Activated T-cell treated with anti-CD3 and anti-CD28 coated beads, Interleukin-2, amount 50 U/mL, for 1 hour (primary cell): Measurements from ENCODE around the gene AXIN1.
"Not testable (repeated sequence)": the region's sequence is repeated elsewhere in the genome, so short reads cannot be mapped to it uniquely, and the experiment has no call there.

Experiments used
- DNase-seq: peaks from one replicate; pipeline ENCODE4 v3.0.0-alpha.2; 2020

AXIN1 gene

GRCh38 chr16:369275-369865 lies 16.8 kb upstream of the AXIN1 start:
- DNase-seq = no peak

DNA sequence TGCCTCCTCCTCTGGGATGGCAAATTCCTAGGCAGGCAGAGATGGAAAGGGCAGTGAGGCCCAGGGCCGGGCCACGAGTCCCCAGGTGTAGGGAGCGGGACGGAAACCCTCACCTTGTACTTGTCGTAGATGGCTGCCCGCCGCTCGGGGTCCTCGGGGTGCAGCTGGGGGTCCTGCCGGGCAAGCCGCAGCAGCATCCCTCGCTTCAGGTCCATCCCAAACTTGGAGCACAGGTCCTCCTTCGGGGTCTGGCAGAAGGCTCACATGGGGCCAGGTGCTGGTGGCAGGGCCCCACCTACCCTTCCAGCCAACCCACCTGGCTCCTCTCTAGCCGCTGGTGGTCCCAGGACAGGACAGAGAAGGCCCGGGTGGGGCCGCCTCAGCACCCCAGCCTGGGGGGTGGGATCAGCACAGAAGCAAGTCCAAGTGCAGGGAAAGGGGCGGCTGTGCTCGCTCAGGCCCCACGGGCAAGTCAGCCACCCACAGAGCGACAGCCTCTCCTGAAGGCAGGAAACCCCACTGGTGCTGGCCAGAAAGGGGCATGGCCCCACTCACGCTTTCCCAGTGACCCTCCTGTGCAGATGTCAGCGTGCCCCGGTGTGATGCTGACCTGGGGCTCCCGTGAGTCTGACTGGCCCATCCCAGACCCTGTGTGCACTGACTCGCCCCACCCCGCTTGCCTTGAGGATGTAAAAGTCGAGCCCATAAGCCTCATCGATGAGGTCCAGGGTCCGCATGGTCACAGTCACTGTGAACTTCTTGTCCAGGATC lies 16.1 kb upstream of the AXIN1 start:
- no peak for DNase-seq

DNA sequence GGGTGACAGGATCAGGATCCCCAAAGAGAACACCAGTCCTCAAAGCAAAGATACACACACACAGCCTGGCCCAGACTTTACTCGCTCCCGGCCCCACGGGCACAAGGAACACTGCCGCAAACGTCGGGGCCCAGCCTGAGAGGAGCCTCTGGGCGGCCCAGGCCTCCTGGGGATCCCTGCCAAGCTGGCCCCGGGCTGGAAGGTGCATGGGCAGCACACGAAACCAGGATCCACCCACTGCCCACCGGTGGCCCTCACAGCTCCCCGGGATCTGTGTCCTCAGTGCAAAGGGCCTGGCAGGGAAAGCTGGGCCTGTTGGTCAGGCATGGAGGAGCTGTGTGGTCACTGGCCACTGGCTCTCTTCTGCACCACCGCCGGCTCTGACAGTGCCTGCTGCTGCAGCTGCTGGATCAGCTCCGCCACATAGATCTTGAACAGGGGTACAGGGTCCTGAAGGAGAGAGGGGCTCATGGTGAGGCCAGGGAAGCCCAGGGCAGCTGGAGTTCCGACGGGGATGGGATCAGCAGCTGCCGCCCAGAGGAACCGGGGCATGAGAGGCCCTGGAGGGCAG lies 14.9 kb upstream of the AXIN1 start:
- no peak for DNase-seq

DNA sequence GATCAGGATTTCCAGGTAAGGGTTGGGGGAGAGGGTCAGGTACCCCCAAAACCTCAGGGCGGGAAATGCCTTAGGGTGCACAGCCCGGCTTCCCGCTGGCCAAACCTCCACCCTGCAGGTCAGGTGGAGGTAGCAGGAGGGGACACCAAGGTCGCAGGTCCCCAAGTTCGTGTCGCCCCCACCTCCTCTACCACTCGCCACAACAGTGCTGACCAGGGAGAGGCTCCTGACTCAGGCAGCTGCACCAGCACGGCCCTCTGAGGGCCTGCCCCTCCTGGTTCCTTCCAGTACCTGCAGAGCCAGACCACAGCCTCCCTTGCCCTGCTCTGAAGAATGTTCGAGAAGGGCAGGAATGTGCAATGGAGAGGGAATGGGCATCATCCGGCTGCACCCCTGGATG lies 14.0 kb upstream of the AXIN1 start:
- DNase-seq = no peak

DNA sequence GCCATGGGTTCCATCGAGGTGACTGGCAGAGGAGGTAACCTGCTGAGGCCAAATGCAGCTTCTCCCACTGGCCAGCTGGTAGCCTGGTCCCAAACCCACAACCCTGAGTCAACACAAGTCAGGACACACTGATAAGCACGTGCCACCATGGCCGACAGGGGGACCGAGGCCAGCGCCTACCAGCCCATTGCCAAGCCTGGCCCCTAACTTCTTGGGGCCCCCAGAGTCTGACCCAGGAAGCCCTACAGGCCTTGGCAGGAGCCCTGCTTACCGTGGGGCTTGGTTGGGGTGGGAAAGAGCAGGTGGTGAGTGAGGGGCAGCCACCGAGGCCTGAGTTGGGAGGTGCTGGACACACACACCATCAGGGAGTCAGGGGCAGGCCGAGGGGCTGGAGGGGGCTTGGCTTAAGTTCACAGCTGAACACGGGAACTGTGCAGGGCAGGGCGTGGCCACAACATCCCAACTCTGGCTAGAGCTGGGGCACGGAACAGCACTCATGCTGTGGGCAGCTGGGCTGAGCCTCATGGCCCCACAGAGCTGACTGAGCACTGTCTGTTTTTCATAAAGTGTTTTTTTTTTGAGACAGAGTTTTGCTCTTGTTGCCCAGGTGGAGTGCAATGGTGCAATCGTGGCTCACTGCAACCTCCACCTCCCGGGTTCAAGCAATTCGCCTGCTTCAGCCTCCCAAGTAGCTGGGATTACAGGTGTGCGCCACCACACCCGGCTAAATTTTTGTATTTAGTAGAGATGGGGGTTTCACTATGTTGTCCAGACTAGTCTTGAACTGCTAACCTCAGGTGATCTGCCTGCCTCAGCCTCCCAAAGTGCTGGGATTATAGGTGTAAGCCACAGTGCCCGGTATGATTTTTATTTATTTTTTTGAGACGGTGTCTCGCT lies 12.3 kb upstream of the AXIN1 start:
- DNase-seq = no peak

DNA sequence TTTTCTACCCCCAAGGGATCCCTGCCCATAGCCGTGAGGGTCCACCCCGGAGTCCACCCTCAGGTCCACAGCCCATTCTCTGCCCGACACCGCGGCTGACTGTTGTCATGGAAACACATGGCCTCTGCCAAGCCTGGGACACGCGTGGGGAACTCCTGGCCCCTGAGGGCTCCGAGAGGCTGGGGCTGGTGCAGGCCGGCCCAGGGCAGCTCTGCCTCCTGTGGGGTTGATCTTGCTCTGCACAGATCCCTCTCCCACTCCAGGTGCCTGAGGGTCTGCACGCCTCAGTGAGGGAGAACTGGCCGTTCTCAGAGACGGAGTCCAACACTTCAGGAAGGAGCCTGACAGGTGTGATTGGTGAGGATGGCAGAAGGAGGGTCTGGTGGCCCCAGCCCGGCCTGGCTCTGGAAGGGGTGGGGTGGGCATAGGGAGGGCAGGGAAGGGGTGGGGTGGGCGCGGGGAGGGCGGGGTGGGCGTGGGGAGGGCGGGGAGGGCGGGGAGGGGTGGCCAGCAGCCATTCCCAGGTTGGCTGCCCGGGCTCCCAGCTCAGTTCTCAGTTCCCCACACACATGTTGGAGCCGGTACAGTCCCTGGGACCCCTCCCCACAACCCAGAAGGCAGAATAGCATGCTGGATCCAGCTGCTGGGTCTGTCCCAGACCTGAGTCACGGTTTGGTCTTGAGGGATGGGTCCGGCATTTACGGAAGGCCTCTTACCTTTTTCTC lies 11.4 kb upstream of the AXIN1 start:
- no peak for DNase-seq

GRCh38 chr16:363110-363765 lies 10.7 kb upstream of the AXIN1 start:
- DNase-seq = no peak

DNA sequence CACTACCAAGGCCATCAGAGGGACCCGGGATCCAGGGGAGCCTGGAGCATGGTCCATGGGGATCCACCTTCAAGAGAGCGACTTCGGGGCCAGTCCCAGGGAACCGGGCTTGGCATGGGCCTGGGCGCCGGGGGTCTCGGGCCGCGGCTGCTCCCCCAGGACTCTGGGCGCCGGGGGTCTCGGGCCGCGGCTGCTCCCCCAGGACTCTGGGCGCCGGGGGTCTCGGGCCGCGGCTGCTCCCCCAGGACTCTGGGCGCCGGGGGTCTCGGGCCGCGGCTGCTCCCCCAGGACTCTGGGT lies 10.1 kb upstream of the AXIN1 start:
- not testable (repeated sequence) for DNase-seq

DNA sequence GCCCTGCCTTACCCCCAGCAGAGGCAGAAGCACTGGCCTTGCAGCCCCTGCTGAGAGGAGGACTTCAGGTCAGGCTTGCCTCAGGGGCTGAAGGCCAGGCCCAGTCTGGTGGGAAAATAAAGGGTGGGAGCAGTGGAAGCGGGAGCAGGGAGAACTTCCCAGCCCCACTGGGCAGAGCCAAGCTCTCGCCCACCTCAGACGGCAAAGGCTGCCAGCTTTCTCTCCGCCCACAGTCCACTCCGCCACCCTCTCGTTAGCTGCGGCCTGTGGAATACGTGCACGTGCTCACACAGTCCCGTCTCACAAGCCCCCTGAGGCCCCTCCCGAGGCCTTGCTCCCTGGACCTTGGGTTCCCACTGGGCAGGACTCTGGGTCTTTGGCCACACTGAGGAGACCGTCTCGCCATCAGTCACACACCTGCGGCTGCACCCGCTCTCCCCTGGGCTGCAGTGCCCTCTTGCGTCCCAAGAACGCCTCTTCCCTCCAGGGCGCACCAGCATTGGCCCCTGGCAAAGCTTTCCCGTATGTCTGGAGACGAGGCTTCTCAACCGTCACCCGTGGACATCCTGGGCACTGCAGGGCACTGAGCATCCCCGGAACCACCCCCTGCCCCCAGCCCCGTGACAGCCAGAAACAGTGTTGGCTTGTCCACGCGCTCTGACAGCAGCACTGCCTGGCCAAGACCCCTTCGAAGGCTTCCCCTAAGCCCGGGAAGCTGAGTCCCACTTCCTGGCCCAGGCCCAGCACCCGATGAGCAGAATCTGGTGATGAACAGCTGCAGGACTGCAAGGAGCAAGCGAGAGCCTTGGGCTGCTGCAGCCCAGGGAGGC lies 9.6 kb upstream of the AXIN1 start:
- DNase-seq = peak; percentile 78

- no peak for DNase-seq
Observed at GRCh38 chr16:361341-361871, 8.9 kb upstream of the AXIN1 start.

GRCh38 chr16:360698-361336 lies 8.3 kb upstream of the AXIN1 start:
- DNase-seq = no peak

DNA sequence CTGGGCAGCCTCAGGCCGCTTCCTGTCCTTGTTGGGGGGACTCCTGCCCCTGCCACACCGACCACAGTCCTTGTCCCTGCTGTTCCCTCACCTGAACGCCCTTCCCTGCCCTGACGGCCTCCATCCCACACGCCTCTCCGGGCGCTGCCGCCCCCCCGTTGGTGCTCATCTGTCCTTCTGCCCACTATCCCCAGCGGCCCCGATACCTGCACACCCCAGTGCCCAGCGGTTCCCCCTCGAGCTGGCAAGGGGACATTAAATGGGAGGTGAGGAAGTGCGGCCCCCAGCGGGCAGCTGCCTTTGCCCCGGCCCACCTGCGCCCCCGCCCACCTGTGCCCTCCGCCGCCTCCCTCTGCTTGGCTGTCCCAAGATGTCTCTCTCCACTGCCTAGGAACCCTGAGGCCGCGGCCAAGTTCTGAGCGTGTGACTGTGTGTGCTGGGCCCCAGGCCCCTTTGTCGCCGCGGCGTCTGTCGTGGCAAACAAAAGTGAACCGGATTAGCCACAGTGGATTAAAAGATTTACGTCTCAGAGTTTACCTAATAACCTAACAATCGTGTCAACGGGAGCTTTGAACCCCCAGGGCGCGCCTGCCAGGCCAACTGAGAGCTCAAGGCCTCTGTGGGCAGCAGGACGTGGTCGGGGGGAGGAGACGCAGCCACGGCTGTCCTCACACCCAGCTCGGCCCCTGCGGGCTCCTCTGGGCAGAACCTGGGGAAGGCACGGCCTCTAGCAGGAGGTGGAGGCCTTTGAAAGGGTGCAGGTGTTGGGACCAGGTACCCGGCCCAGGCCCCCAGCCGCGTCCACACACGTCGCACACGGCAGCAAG lies 7.6 kb upstream of the AXIN1 start:
- DNase-seq = no peak

- no peak for DNase-seq
Observed at GRCh38 chr16:359067-359763, 6.7 kb upstream of the AXIN1 start.

- DNase-seq = no peak
Observed at GRCh38 chr16:356741-357140, 4.2 kb upstream of the AXIN1 start.

DNA sequence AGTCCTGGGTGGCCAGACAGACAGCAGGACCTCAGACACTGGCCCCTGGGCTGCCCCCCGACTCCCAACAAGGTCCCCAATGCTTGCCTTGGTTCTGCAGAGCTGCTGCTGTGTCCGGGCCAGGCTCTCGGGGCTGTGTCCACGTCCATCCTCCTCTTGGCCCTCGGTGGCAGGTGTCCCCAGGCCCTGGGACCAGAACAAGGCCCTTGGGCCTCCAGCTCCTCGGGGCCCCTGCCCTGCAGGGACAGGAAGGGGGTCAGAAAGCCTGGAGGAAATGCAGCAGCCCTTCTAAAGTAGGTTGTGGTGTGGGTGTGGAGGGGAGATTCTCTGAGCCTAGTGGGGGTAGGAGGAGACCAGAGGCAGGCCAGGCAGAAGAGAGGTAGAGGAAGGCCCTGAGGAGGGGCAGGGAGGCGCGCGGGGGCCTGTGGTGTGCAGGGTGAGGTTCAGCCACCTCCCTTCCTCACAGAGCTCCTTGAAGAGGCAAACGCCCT lies 2.5 kb upstream of the AXIN1 start:
- DNase-seq = no peak

DNA sequence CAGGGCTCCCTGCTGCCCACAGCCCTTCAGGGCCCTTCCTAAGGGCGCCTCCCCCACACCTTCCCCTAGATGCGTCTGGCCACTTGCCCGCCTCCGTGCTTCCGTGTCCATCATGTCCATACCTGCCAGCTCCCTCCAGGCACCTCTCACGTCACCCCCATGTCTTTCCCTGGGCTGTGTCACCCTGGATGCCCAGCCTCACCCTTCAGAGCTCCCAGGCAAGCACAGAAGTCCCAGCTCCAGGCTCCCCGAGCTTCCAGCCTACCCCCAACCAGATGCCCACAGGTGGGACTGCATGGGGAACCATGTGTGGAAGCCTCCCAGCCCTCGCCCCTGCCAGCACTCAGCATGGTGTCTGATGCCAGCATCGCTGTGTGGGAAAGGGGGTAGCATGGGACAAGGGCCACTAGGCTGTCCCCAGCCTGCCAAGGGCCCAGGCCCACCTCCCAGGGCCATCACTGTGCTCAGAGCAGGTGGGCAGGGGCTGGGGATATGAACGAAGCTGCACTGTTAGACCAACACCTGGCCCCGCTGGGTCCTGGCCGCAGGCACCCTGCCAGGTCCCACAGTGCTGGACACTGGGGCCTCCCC lies 1.9 kb upstream of the AXIN1 start:
- no peak for DNase-seq

DNA sequence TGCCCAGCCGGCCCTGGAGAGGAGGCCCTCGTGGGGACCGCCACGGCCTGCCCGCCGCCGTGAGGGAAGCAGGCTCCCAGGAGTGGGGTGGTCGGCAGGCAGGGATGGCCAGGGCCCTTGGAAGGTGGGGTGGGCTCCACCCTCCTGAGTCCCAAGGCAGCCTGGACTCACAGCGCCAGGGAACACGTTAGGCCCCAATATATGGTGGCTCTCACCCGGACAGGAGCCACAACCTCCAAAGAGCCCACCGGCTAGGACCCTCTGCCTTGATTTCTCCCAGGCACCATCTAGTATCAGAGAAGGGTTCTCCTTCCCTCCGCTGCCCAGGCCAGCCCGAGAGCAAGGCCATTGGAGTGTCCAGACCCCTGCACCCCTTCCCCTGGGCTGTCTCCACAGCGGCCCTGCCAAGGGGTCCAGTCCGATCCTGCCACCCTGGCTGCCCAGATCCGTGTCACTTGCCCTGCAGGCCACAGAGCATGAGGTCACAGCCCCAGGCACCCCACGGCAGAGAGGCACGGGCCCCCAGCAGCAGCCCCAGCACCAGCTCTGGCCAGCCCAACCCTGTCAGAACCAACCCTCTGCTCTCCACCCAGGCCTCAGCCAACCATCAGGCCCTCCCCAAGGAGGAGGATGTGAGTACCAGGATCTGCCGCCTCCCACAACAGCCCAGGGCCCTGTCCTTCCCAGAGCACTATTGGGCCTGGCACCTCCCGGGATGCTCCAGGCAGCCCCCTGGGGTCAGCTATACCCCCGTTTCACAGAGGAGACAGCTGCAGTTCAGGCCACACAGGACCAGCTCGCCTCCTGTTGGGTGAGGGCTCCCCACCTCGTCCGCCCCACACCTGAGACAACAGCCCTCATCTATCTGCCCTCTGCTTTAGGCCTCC lies 1.1 kb upstream of the AXIN1 start:
- DNase-seq = peak; percentile 34
